ENCODE data around the gene HSPB7.

HSPB7 gene

DNA sequence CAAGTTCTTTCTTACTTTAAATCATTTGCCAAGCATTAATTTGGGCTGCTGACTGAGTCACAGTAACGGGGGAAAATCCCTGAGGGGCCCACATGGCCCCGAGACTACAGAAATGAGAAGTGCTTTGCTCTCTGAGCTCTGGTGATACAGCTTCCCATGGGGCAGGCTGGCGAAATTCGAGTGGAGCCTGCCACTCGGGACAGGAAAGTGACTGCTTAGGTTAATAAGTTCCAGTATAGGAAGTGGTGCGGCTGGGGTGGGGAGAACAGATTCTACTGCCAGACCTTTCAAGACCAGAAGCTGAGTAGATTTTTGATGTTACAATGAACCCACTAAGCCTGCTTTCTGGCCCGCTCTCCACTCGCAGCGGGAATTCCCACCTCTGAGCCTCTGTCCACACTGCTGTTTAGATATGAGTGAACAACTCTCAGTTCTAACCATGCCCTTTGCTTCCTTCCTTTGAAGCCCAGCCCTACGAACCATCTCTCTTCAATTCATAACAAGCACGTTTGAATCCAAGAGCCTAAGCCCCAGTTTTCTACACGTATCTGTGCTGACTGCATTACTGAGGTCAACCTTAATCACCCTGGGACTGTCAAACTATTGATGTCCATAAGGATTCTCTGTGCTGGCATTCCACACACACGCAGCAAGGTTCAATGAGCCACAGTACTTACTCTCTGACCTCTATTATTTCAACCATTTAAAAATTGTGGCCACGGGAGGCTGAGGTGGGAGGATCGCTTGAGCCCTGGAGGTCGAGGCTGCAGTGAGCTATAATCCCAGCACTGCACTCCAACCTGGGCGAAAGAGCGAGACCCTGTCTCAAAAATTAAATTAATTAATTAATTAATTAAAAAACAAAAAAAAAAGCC lies 51.5 kb downstream of the HSPB7 start:
- Histone ChIP-seq H3F3A (ENCODE audit: insufficient read depth) (peaks cover 16% of the 10 kb centered on the region), H3K27ac (ENCODE audit: low read depth, low read length) (peak overlapping the region; percentile 61), H3K27me3 (ENCODE audit: low read length) (no peaks in the 10 kb centered on the region), H3K4me3 (ENCODE audit: insufficient read depth, low read length, poor library complexity, severe bottlenecking) (peak overlapping the region; percentile 8), H3K9ac (ENCODE audit: low read length) (peak overlapping the region; percentile 36), H3K36me3 (ENCODE audit: low read length) (peaks cover 8% of the 10 kb centered on the region), H2AFZ (ENCODE audit: low read depth, low read length, severe bottlenecking) (no peak overlapping the region), H3K9me2 (replicated peaks; ENCODE audit: insufficient read depth, low read length) (no peaks in the 10 kb centered on the region), H4K20me1 (ENCODE audit: low read depth, low read length) (no peaks in the 10 kb centered on the region), H3K9me3 (ENCODE audit: insufficient read depth, low read length) (no peaks in the 10 kb centered on the region), H3K79me2 (ENCODE audit: insufficient read depth, low read length) (peaks cover 83% of the 10 kb centered on the region), H3K4me2 (ENCODE audit: low read depth, low read length, poor library complexity, severe bottlenecking) (peak overlapping the region; percentile 52)
- no peak for TF ChIP-seq EZH2phosphoT487 (conservative IDR thresholded peaks at IDR 0.05; ENCODE audit: low read length)
- no peak for TF ChIP-seq CTCF (IDR thresholded peaks at IDR 0.05; ENCODE audit: insufficient read depth, low read length, poor library complexity, severe bottlenecking)

GRCh38 chr1:15965228-15965767 lies 52.5 kb downstream of the HSPB7 start:
- Histone ChIP-seq H3K27me3 (ENCODE audit: low read length) (no peaks in the 10 kb centered on the region), H3K9me2 (replicated peaks; ENCODE audit: insufficient read depth, low read length) (no peaks in the 10 kb centered on the region), H3F3A (ENCODE audit: insufficient read depth) (peaks cover 16% of the 10 kb centered on the region), H3K4me2 (ENCODE audit: low read depth, low read length, poor library complexity, severe bottlenecking) (peak overlapping the region; percentile 52), H3K9ac (ENCODE audit: low read length) (peak overlapping the region; percentile 36; the same call in 1 of the 2 replicates), H3K9me3 (ENCODE audit: insufficient read depth, low read length) (no peaks in the 10 kb centered on the region), H3K27ac (ENCODE audit: low read depth, low read length) (peak overlapping the region; percentile 61), H3K4me3 (ENCODE audit: insufficient read depth, low read length, poor library complexity, severe bottlenecking) (peak overlapping the region; percentile 10), H4K20me1 (ENCODE audit: low read depth, low read length) (no peaks in the 10 kb centered on the region), H3K79me2 (ENCODE audit: insufficient read depth, low read length) (peaks cover 93% of the 10 kb centered on the region), H2AFZ (ENCODE audit: low read depth, low read length, severe bottlenecking) (no peak overlapping the region), H3K36me3 (ENCODE audit: low read length) (peaks cover 8% of the 10 kb centered on the region)
- no peak for TF ChIP-seq CTCF (IDR thresholded peaks at IDR 0.05; ENCODE audit: insufficient read depth, low read length, poor library complexity, severe bottlenecking)
- no peak for TF ChIP-seq EZH2phosphoT487 (conservative IDR thresholded peaks at IDR 0.05; ENCODE audit: low read length)
